HepG2 (cell line): Measurements from ENCODE around the gene SPACDR. TPM values are rescaled to one million over a fixed set of nuclear protein-coding genes. Genes with fewer than 3 reads are reported as not detected.

ENCODE experiments used
- BATF2 ChIP-seq: sonication (generic); formaldehyde crosslinking; IDR thresholded peaks from 2 replicates; pipeline ENCODE4 v1.8.0; 2022; ENCODE audit warnings: mild to moderate bottlenecking, missing genetic modification reagents, moderate library complexity
- GFI1 ChIP-seq: sonication (generic); formaldehyde crosslinking; IDR thresholded peaks from 2 replicates; pipeline ENCODE4 v1.5.0; 2020; ENCODE audit warnings: missing genetic modification reagents, mild to moderate bottlenecking, borderline replicate concordance
- HMG20B ChIP-seq: conservative IDR thresholded peaks from 2 replicates; pipeline ENCODE4 v1.6.1; 2016; ENCODE audit warnings: missing genetic modification reagents, missing compliant biosample characterization
- POLR2AphosphoS2 ChIP-seq: IDR thresholded peaks from 2 replicates; pipeline ENCODE4 v1.6.1; 2011; ENCODE audit warnings: low read depth, low read length, improper control_type of control experiment
- REXO4 ChIP-seq: sonication (generic); formaldehyde crosslinking; IDR thresholded peaks from 2 replicates; pipeline ENCODE4 v1.8.0; 2022; ENCODE audit warnings: missing genetic modification reagents, mild to moderate bottlenecking, borderline replicate concordance
- RNF219 ChIP-seq: sonication (generic); formaldehyde crosslinking; IDR thresholded peaks from 2 replicates; pipeline ENCODE4 v1.5.0; 2020; ENCODE audit warnings: mild to moderate bottlenecking, missing genetic modification reagents
- SNAPC5 ChIP-seq: sonication (generic); formaldehyde crosslinking; IDR thresholded peaks from 2 replicates; pipeline ENCODE4 v1.8.1; 2023; ENCODE audit warnings: mild to moderate bottlenecking, missing genetic modification reagents, borderline replicate concordance
- TFDP2 ChIP-seq: sonication (generic); formaldehyde crosslinking; IDR thresholded peaks from 2 replicates; pipeline ENCODE4 v1.4.0; 2020; ENCODE audit warnings: missing genetic modification reagents
- XBP1 ChIP-seq: sonication (generic); formaldehyde crosslinking; IDR thresholded peaks from 2 replicates; pipeline ENCODE4 v1.5.0; 2020; ENCODE audit warnings: missing genetic modification reagents
- ZIK1 ChIP-seq: sonication (generic); formaldehyde crosslinking; IDR thresholded peaks from 2 replicates; pipeline ENCODE4 v1.5.0; 2020; ENCODE audit warnings: mild to moderate bottlenecking, low read depth, missing genetic modification reagents, borderline replicate concordance
- ZNF30 ChIP-seq: sonication (generic); formaldehyde crosslinking; IDR thresholded peaks from 2 replicates; pipeline ENCODE4 v1.5.0; 2020; ENCODE audit warnings: mild to moderate bottlenecking, missing genetic modification reagents
- polyA plus RNA-seq, 8 experiments: library from polyadenylated mRNA; depleted of rRNA in 3 of 8; stranded (reverse) in 7 of 8; unstranded in 1 of 8; fragments of >200 nt; fragmentation: Illumina TruSeq in 4 of 8; extraction: Trizol in 4 of 8; gene quantifications; 2 replicates each; pipeline versions ENCODE4 v1.2.1 to v1.2.3, GENCODE V29; 2011 to 2016; ENCODE audit warnings: low read depth in 4 of 8, missing spikeins in 1 of 8, mixed read lengths in 1 of 8; ENCODE audit not compliant: insufficient read depth in 1 of 8
- total RNA-seq, 5 experiments: library from RNA; depleted of rRNA; stranded (reverse); fragments of >200 nt; fragmentation: Illumina TruSeq; extraction: Trizol; gene quantifications; 2 replicates each; pipeline ENCODE4 v1.2.3, GENCODE V29; 2016; ENCODE audit warnings: low read depth in 1 of 5
- TF ChIP-seq, protein P1 (sequence below): IDR thresholded peaks from 2 replicates; pipeline ENCODE4 v1.6.1; 2012; ENCODE audit warnings: low read length, improper control_type of control experiment
- TF ChIP-seq, protein P2 (sequence below): sonication (generic); formaldehyde crosslinking; IDR thresholded peaks from 2 replicates; pipeline ENCODE4 v1.5.0; 2020; ENCODE audit warnings: mild to moderate bottlenecking, missing genetic modification reagents

SPACDR gene
- total and polyA plus RNA-seq, 2 of the 13 experiments (the other 11 are each of a cell fraction or from before 2014, with no cell fraction given), result 0.41 TPM; not detected in 1

GRCh38 chr7:100428199-100428966 lies 35.7 kb downstream of the SPACDR start, which contains the start of gene ZCWPW1 (continued):
- TF ChIP-seq, protein P1, sequence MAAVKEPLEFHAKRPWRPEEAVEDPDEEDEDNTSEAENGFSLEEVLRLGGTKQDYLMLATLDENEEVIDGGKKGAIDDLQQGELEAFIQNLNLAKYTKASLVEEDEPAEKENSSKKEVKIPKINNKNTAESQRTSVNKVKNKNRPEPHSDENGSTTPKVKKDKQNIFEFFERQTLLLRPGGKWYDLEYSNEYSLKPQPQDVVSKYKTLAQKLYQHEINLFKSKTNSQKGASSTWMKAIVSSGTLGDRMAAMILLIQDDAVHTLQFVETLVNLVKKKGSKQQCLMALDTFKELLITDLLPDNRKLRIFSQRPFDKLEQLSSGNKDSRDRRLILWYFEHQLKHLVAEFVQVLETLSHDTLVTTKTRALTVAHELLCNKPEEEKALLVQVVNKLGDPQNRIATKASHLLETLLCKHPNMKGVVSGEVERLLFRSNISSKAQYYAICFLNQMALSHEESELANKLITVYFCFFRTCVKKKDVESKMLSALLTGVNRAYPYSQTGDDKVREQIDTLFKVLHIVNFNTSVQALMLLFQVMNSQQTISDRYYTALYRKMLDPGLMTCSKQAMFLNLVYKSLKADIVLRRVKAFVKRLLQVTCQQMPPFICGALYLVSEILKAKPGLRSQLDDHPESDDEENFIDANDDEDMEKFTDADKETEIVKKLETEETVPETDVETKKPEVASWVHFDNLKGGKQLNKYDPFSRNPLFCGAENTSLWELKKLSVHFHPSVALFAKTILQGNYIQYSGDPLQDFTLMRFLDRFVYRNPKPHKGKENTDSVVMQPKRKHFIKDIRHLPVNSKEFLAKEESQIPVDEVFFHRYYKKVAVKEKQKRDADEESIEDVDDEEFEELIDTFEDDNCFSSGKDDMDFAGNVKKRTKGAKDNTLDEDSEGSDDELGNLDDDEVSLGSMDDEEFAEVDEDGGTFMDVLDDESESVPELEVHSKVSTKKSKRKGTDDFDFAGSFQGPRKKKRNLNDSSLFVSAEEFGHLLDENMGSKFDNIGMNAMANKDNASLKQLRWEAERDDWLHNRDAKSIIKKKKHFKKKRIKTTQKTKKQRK, result no peak
- TF ChIP-seq XBP1, result peak; percentile 80; the same call in 1 of the 2 replicates
- TF ChIP-seq, protein P2, sequence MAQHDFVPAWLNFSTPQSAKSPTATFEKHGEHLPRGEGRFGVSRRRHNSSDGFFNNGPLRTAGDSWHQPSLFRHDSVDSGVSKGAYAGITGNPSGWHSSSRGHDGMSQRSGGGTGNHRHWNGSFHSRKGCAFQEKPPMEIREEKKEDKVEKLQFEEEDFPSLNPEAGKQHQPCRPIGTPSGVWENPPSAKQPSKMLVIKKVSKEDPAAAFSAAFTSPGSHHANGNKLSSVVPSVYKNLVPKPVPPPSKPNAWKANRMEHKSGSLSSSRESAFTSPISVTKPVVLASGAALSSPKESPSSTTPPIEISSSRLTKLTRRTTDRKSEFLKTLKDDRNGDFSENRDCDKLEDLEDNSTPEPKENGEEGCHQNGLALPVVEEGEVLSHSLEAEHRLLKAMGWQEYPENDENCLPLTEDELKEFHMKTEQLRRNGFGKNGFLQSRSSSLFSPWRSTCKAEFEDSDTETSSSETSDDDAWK (CRISPR knock-in tag), result no peak
- TF ChIP-seq TFDP2, result peak; percentile 97
- TF ChIP-seq REXO4, result no peak
- TF ChIP-seq SNAPC5 (CRISPR knock-in tag), result no peak
- no peak for TF ChIP-seq HMG20B (CRISPR knock-in tag)
- no peak for TF ChIP-seq ZNF30 (CRISPR knock-in tag)
- 0 out of 2 replicates have a peak, but pooled peaks have one; percentile 21 for TF ChIP-seq GFI1 (CRISPR knock-in tag)
- TF ChIP-seq ZIK1, result no peak; the same call in 1 of the 2 replicates
- TF ChIP-seq RNF219 (CRISPR knock-in tag), result no peak
- TF ChIP-seq POLR2AphosphoS2, result peak; percentile 90
- TF ChIP-seq BATF2 (CRISPR knock-in tag), result peak; percentile 79; the same call in 1 of the 2 replicates
